ENCODE results near the gene JAKMIP3. TPM values are rescaled to one million over a fixed set of nuclear protein-coding genes. Genes with fewer than 3 reads are reported as not detected.

Gene JAKMIP3
- polyA plus RNA-seq, 4 donors: 0.17 to 0.30 (median 0.22) TPM

GRCh38 chr10:132043861-132044695 is 21.7 kb upstream of the JAKMIP3 start:
- DNase-seq (ENCODE audit: low read depth in 4 of 4, low spot score in 2 of 4): no peak

GRCh38 chr10:132044803-132045202 is 20.9 kb upstream of the JAKMIP3 start:
- DNase-seq (ENCODE audit: low read depth in 4 of 4, low spot score in 2 of 4): no peak

- DNase-seq (ENCODE audit: low read depth in 4 of 4, low spot score in 2 of 4): no peak
Observed at GRCh38 chr10:132045324-132045723, 20.4 kb upstream of the JAKMIP3 start.

GRCh38 chr10:132047575-132048293 is 18.0 kb upstream of the JAKMIP3 start:
- DNase-seq (ENCODE audit: low read depth in 4 of 4, low spot score in 2 of 4): no peak

- no peak for DNase-seq (ENCODE audit: low read depth in 4 of 4, low spot score in 2 of 4)
Observed at GRCh38 chr10:132048294-132048667, 17.5 kb upstream of the JAKMIP3 start.

GRCh38 chr10:132050191-132050590 is 15.6 kb upstream of the JAKMIP3 start:
- DNase-seq (ENCODE audit: low read depth in 4 of 4, low spot score in 2 of 4): no peak

- DNase-seq (ENCODE audit: low read depth in 4 of 4, low spot score in 2 of 4): no peak
Observed at GRCh38 chr10:132052124-132052523, 13.6 kb upstream of the JAKMIP3 start.

- peak in 1 of 4 donors; percentile 50 for DNase-seq (ENCODE audit: low read depth in 4 of 4, low spot score in 2 of 4)
Observed at GRCh38 chr10:132054564-132054963, 11.2 kb upstream of the JAKMIP3 start.

GRCh38 chr10:132055616-132056015 is 10.1 kb upstream of the JAKMIP3 start:
- no peak for DNase-seq (ENCODE audit: low read depth in 4 of 4, low spot score in 2 of 4)

- no peak for DNase-seq (ENCODE audit: low read depth in 4 of 4, low spot score in 2 of 4)
Observed at GRCh38 chr10:132056663-132057062, 9.1 kb upstream of the JAKMIP3 start.

GRCh38 chr10:132057191-132057681 is 8.5 kb upstream of the JAKMIP3 start:
- DNase-seq (ENCODE audit: low read depth in 4 of 4, low spot score in 2 of 4): no peak

GRCh38 chr10:132058111-132058745 is 7.5 kb upstream of the JAKMIP3 start:
- no peak for DNase-seq (ENCODE audit: low read depth in 4 of 4, low spot score in 2 of 4)

GRCh38 chr10:132058793-132059759 is 6.7 kb upstream of the JAKMIP3 start:
- DNase-seq (ENCODE audit: low read depth in 4 of 4, low spot score in 2 of 4): no peak

- no peak for DNase-seq (ENCODE audit: low read depth in 4 of 4, low spot score in 2 of 4)
Observed at GRCh38 chr10:132059760-132060508, 5.8 kb upstream of the JAKMIP3 start.

GRCh38 chr10:132061030-132061429 is 4.7 kb upstream of the JAKMIP3 start:
- DNase-seq (ENCODE audit: low read depth in 4 of 4, low spot score in 2 of 4): no peak

- no peak for DNase-seq (ENCODE audit: low read depth in 4 of 4, low spot score in 2 of 4)
Observed at GRCh38 chr10:132061465-132061864, 4.3 kb upstream of the JAKMIP3 start.

GRCh38 chr10:132062116-132062515 is 3.6 kb upstream of the JAKMIP3 start:
- no peak for DNase-seq (ENCODE audit: low read depth in 4 of 4, low spot score in 2 of 4)

GRCh38 chr10:132062641-132063390 is 2.9 kb upstream of the JAKMIP3 start:
- no peak for DNase-seq (ENCODE audit: low read depth in 4 of 4, low spot score in 2 of 4)

- DNase-seq (ENCODE audit: low read depth in 4 of 4, low spot score in 2 of 4): no peak
Observed at GRCh38 chr10:132063432-132063831, 2.3 kb upstream of the JAKMIP3 start.
